Skeletal muscle cell (primary cell): ENCODE results near the gene CLDN5.
A peak's percentile ranks its signal among the peaks of the same experiment; 100 is the strongest.

Experiments used
- DNase-seq: peaks from one replicate; pipeline ENCODE4 v3.0.0-alpha.2; 2010; ENCODE audit warnings: low read depth
- H3K4me3 ChIP-seq: 2 replicates; pipeline ENCODE4 v1.5.1; 2011; ENCODE audit warnings: low read depth, mild to moderate bottlenecking, control low read depth, low read length, moderate library complexity

The CLDN5 gene, protein sequence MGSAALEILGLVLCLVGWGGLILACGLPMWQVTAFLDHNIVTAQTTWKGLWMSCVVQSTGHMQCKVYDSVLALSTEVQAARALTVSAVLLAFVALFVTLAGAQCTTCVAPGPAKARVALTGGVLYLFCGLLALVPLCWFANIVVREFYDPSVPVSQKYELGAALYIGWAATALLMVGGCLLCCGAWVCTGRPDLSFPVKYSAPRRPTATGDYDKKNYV

DNA sequence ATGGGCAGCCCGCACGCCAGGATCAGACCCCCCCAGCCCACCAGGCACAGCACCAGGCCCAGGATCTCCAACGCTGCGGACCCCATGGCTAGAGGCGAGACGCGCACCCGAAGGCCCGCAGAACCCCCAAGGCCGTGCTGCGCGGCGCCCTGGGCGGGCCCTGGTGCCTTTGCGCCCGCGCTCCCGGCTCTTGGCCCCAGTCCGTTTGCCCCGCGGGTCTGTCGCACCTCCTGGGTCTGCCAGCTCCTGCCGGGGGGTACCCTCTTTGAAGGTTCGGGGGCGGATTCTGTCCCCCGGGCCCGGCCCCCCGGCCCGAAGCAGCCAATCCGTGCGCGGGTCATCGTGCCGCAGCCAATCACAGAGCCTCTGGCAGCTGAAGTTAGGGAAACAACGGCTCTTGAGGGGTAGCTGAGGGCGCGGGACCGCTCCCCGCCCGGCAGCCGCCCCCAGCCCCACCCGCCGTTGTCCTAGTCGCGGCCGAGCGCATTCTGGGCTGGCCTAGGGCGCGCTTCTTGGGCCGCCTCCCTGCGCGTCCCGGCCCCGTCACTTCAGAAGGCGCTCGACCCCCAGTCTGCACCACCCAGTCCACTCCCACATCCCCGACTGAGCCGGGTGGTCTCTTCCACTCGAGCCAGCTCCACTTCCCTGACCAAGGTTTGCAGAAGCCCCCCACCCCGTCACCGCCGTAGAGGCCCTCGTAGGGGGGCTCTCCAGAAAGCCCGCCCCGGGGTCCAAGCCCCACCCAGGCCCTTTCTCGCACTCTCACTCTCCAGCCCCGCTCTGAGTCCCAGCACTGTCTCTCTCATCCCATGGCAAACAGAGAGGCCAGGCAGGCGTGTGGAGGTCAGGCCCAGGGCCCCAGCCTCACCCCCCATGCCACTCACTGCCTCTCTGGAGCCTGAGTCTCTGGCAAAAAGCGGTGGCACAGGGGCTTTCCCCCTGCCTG, at the start of gene CLDN5:
Gene CLDN5, minus strand, starts transcription at position 241 of the 946 bp plus-strand sequence. Its CDS starts 155 bp downstream, at position 86.
- H3K4me3 ChIP-seq, result peak within 1 kb of the TSS; percentile 41
- DNase-seq, result no peak

- no peak for DNase-seq
Observed at GRCh38 chr22:19571995-19572394, 47.8 kb upstream of the CLDN5 start.

GRCh38 chr22:19571207-19571795, 47.1 kb upstream of the CLDN5 start:
- H3K4me3 ChIP-seq, result no peak overlapping the region
- no peak for DNase-seq

More at GRCh38 chr22:19571995-19572394, 47.8 kb upstream of the CLDN5 start:
- H3K4me3 ChIP-seq, result no peak overlapping the region

GRCh38 chr22:19569976-19570375, 45.8 kb upstream of the CLDN5 start:
- no peak overlapping the region for H3K4me3 ChIP-seq
- no peak for DNase-seq

GRCh38 chr22:19569276-19569640, 45.0 kb upstream of the CLDN5 start:
- DNase-seq, result no peak
- no peak overlapping the region for H3K4me3 ChIP-seq

- DNase-seq, result peak; percentile 79
- H3K4me3 ChIP-seq, result no peak overlapping the region
Observed at GRCh38 chr22:19568337-19569275, 44.4 kb upstream of the CLDN5 start.

DNA sequence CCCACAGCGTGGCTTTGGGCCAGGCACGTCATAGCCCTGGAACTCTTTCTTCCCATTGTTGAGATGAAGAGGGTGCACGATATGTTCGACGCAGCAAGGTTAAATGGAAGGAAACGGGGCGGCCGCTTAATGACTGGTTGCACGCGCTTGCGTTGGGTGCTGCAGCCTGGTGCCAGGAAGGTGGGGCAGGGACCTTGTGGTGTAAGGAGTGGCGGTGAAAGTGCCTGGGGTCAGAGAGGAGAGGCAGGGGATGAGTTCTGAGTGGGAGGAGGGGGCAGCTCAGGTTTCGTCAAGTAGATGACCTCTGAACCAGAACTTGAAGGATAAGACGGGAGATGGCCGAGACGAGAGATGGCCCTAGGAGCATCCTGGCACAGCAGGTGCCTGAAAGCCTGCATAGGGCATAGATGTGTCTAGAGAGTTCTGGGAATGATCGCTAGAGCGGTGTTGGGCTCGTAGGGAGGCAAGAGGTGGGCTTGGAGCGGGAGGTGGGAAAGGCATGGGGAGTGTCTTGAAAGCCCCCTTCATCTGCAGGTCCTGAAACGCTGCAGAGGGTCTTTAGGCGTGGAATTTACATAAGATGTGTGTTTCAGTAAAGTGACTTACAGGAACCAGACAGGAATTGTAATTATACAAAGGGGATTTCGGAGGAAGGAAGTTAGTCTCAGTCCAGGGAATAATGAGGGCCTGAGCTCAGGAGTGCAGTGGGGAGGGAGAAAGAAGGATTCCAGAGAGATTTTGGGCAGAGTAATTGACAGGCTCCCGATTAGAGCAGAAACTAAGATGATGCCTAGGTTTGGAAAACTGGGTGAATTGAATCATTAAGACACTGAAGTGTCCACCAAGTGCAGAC, 43.2 kb upstream of the CLDN5 start:
- no peak for DNase-seq
- H3K4me3 ChIP-seq, result no peak overlapping the region

GRCh38 chr22:19566279-19567156, 42.3 kb upstream of the CLDN5 start:
- DNase-seq, result no peak
- no peak overlapping the region for H3K4me3 ChIP-seq

- H3K4me3 ChIP-seq, result no peak overlapping the region
- no peak for DNase-seq
Observed at GRCh38 chr22:19565382-19566278, 41.4 kb upstream of the CLDN5 start.

GRCh38 chr22:19559956-19560355, 35.7 kb upstream of the CLDN5 start:
- DNase-seq, result no peak
- no peak overlapping the region for H3K4me3 ChIP-seq

GRCh38 chr22:19559324-19559811, 35.2 kb upstream of the CLDN5 start:
- no peak for DNase-seq

DNA sequence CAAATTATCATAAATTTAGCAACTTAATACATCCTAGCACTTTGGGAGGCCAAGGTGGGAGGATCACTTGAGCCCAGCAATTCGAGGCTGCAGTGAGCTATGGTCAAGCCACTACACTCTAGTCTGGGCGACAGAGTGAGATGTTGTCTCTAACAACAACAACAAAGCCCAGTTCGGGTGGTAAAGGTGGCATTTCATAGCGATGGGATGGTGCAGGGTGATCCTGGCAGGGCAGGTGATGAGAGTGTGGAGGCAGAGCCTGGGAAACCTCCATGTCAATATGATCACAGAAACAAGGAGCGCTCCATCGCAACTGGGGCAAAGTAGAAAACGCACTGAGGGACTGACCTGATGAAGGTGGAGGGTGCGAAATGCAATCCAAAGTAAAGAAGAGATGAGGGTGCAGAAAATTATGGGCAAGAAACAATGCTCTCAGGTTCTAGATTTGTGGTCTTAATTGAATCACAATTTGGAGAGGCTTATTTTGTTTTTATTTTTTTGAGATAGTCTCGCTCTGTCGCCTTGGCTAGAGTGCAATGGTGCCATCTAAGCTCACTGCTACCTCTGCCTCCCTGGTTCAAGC, 32.8 kb upstream of the CLDN5 start:
- no peak for DNase-seq
- no peak overlapping the region for H3K4me3 ChIP-seq

More at GRCh38 chr22:19559324-19559811, 35.2 kb upstream of the CLDN5 start:
- H3K4me3 ChIP-seq, result no peak overlapping the region

GRCh38 chr22:19555651-19556050, 31.4 kb upstream of the CLDN5 start:
- H3K4me3 ChIP-seq, result no peak overlapping the region
- no peak for DNase-seq

DNA sequence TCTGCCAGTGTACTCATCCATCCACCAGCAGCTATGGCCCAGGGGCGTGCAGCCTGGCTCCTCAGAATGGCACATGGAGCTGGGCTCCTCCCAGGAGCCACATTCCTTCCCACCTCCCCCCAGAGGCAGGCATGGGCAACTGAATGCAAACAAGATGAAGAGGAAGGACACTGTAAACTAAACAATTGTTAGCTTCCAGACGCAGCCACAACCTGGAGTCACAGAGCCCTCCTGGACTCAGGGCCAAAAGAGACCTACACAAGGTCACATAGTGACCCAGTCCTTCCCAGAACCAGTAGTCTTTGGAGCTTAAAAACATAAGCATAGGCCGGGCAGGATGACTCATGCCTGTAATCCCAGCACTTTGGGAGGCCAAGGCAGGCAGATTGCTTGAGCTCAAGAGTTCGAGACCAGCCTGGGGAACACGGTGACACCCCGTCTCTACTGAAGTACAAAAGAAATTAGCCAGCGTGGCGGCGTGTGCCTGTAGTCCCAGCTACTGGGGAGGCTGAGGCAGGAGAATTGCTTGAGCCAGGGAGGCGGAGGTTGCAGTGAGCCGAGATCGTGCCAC, 30.7 kb upstream of the CLDN5 start:
- DNase-seq, result no peak
- no peak overlapping the region for H3K4me3 ChIP-seq

DNA sequence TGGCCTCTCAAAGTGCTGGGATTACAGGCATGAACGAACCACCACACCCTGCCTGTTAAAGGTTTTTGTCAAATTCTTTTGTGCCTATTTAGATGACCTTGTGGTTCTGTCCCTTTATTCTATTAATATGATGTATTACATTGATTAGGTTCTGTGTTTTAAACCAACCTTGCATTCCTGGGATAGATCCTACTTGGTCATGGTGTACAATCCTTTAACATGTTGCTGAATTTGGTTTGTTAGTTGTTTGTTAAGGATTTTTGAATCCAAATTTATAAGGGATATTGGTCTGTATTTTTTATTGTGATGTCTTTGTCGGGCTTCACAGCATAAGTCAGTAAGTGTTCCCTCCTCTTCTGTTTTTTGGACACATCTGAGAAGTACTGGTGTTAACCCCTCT, 29.0 kb upstream of the CLDN5 start:
- no peak for DNase-seq
- no peak overlapping the region for H3K4me3 ChIP-seq

GRCh38 chr22:19550382-19550781, 26.2 kb upstream of the CLDN5 start:
- no peak for DNase-seq
- H3K4me3 ChIP-seq, result no peak overlapping the region
